PC-3 (cell line): ENCODE results near the gene ADD1. TPM values are rescaled to one million over a fixed set of nuclear protein-coding genes. Genes with fewer than 3 reads are reported as not detected.

Source experiments
- ATAC-seq: fragments of 200-7000 bp; cut with Tn5 transposase; 2 replicates; pipeline ENCODE4 v1.9.1; 2020; ENCODE audit warnings: mild to moderate bottlenecking, moderate library complexity
- BruUV-seq: library from RNA; stranded (reverse); fragments of 400-500 nt; replicated peaks from 2 replicates; lab custom pipeline; 2021; lab: Mats Ljungman, UMichigan
- CTCF ChIA-PET: fragments of 300-600 bp; sonication (Branson Sonifier 250); formaldehyde crosslinking; loops from one replicate; lab custom pipeline; 2022; ENCODE audit warnings: antibody characterized with exemption; lab: Charles Lee
- POLR2A ChIA-PET: fragments of 300-600 bp; sonication (Branson Sonifier 250); formaldehyde crosslinking; loops from one replicate; lab custom pipeline; 2022; ENCODE audit warnings: antibody characterized with exemption; ENCODE audit not compliant: unreplicated experiment; lab: Charles Lee
- DNase-seq: peaks from one replicate; pipeline ENCODE4 v3.0.0-alpha.2; 2015
- H2AFZ ChIP-seq: fragments of 300-600 bp; sonication (generic); 2 replicates; pipeline ENCODE4 v1.6.0; 2016; ENCODE audit warnings: antibody characterized with exemption, low read length
- H3F3A ChIP-seq: fragments of 300-600 bp; sonication (generic); one replicate; pipeline ENCODE4 v1.6.0; 2017; ENCODE audit warnings: antibody characterized with exemption, low read length, control low read depth, mild to moderate bottlenecking; ENCODE audit not compliant: unreplicated experiment
- H3K27ac ChIP-seq: fragments of 300-600 bp; sonication (generic); 2 replicates; pipeline ENCODE4 v1.5.1; 2016; ENCODE audit warnings: mild to moderate bottlenecking, low read length
- H3K27me3 ChIP-seq: fragments of 300-600 bp; sonication (generic); 2 replicates; pipeline ENCODE4 v1.6.1; 2016; ENCODE audit warnings: low read length, mixed read lengths
- H3K36me3 ChIP-seq: fragments of 300-600 bp; sonication (generic); 2 replicates; pipeline ENCODE4 v1.6.1; 2016; ENCODE audit warnings: low read depth, mixed run types, low read length, mixed read lengths
- H3K4me1 ChIP-seq: fragments of 300-600 bp; sonication (generic); 2 replicates; pipeline ENCODE4 v1.5.1; 2016; ENCODE audit warnings: low read length; ENCODE audit not compliant: insufficient read depth
- H3K4me2 ChIP-seq: fragments of 300-600 bp; sonication (generic); 2 replicates; pipeline ENCODE4 v1.6.0; 2016; ENCODE audit warnings: low read length
- H3K4me3 ChIP-seq: fragments of 300-600 bp; sonication (generic); 2 replicates; pipeline ENCODE4 v1.5.1; 2016; ENCODE audit warnings: mild to moderate bottlenecking, low read length, mixed read lengths
- H3K79me2 ChIP-seq: fragments of 300-600 bp; sonication (generic); 2 replicates; pipeline ENCODE4 v1.6.1; 2017; ENCODE audit warnings: low read length, mixed read lengths
- H3K9ac ChIP-seq: fragments of 300-600 bp; sonication (generic); 2 replicates; pipeline ENCODE4 v1.6.0; 2016; ENCODE audit warnings: mild to moderate bottlenecking, low read length
- H3K9me2 ChIP-seq: fragments of 300-600 bp; sonication (generic); replicated peaks from 2 replicates; pipeline ENCODE4 v1.6.1; 2016; ENCODE audit warnings: mixed run types, low read length, mixed read lengths
- H3K9me3 ChIP-seq: fragments of 300-600 bp; sonication (generic); 2 replicates; pipeline ENCODE4 v1.6.1; 2016; ENCODE audit warnings: low read length, mixed read lengths
- H4K20me1 ChIP-seq: fragments of 300-600 bp; sonication (generic); 2 replicates; pipeline ENCODE4 v1.6.1; 2016; ENCODE audit warnings: low read length, mixed read lengths
- CTCF ChIP-seq: fragments of 300-600 bp; sonication (generic); conservative IDR thresholded peaks from 2 replicates; pipeline ENCODE4 v1.5.1; 2017; ENCODE audit warnings: antibody characterized with exemption, low read depth, mild to moderate bottlenecking, low read length
- EZH2 ChIP-seq: fragments of 300-600 bp; sonication (generic); IDR thresholded peaks from one replicate; pipeline ENCODE4 v1.6.1; 2017; ENCODE audit warnings: antibody characterized with exemption, mild to moderate bottlenecking, low read length; ENCODE audit not compliant: unreplicated experiment
- EZH2phosphoT487 ChIP-seq: fragments of 300-600 bp; sonication (generic); IDR thresholded peaks from 2 replicates; pipeline ENCODE4 v1.6.1; 2018; ENCODE audit warnings: mild to moderate bottlenecking, antibody characterized with exemption, low read length, borderline replicate concordance
- intact Hi-C: fragments of 100-400 bp; cut with micrococcal nuclease; formaldehyde crosslinking; loops from 2 replicates; pipeline ENCODE4 v1.9.0; 2023
- total RNA-seq: library from RNA; depleted of rRNA; stranded (reverse); fragments of >200 nt; gene quantifications from 2 replicates; pipeline ENCODE4 v1.2.3, GENCODE V29; 2014

The ADD1 gene
- total RNA-seq, 1 experiment from 2014 or later: 118 TPM

DNA sequence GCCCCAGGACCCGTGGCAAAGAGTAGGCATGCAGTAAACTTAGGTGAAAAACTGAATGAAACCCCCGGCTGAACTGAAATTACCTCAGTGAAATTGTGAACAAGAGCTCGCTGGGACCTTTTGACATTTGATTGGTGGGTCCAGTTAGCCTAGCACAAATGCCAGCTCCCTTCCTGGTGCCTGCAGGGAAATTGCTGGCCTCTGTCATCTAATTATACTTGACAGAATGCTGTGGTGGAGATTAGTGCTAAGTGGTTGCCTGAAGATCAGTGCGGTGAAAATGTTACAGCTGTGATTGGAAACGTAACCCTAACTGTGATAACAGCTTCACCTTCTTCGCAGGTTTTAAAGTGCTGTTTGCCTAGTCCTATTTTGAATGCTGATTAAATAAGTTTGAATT is 43.0 kb downstream of the ADD1 start:
- CTCF ChIA-PET: no interaction called here
- Histone ChIP-seq H3K36me3 (no peaks in the 10 kb centered on the region; the same call in 1 of the 2 replicates), H3K27ac (no peak overlapping the region), H3K4me2 (no peak overlapping the region), H3F3A (no peaks in the 10 kb centered on the region), H4K20me1 (no peaks in the 10 kb centered on the region), H3K79me2 (no peaks in the 10 kb centered on the region), H3K4me1 (peaks cover 11% of the 10 kb centered on the region; the same call in 1 of the 2 replicates), H3K27me3 (no peaks in the 10 kb centered on the region), H3K9ac (no peak overlapping the region), H3K9me3 (no peaks in the 10 kb centered on the region), H2AFZ (no peak overlapping the region), H3K4me3 (no peak overlapping the region), H3K9me2 (no peaks in the 10 kb centered on the region)
- no peak for DNase-seq
- TF ChIP-seq EZH2phosphoT487: no peak
- TF ChIP-seq EZH2: no peak
- TF ChIP-seq CTCF: no peak
- POLR2A ChIA-PET: no interaction called here
- intact Hi-C loops: no loop called here
- ATAC-seq: no peak
- BruUV-seq: no TSS peak

- no peak for DNase-seq
- CTCF ChIA-PET: no interaction called here
Measured at GRCh38 chr4:2887343-2887742, 43.7 kb downstream of the ADD1 start.

More at GRCh38 chr4:2887343-2887742, 43.7 kb downstream of the ADD1 start:
- intact Hi-C loops: no loop called here
- no peak overlapping the region for H3K4me2 ChIP-seq
- no peaks in the 10 kb centered on the region for H3K9me2 ChIP-seq
- no TSS peak for BruUV-seq
- no peaks in the 10 kb centered on the region for H3K79me2 ChIP-seq
- H3F3A ChIP-seq: no peaks in the 10 kb centered on the region
- H4K20me1 ChIP-seq: no peaks in the 10 kb centered on the region
- H3K27ac ChIP-seq: no peak overlapping the region
- no peak overlapping the region for H3K9ac ChIP-seq
- TF ChIP-seq CTCF (no peak), EZH2 (no peak), EZH2phosphoT487 (no peak)
- H3K27me3 ChIP-seq: no peaks in the 10 kb centered on the region
- no peaks in the 10 kb centered on the region for H3K9me3 ChIP-seq
- no peak overlapping the region for H2AFZ ChIP-seq
- H3K36me3 ChIP-seq: no peaks in the 10 kb centered on the region; the same call in 1 of the 2 replicates
- ATAC-seq: no peak
- POLR2A ChIA-PET: no interaction called here
- H3K4me3 ChIP-seq: no peak overlapping the region
- H3K4me1 ChIP-seq: peaks cover 14% of the 10 kb centered on the region; the same call in 1 of the 2 replicates
